IMR-90 (cell line): ENCODE measurements around the gene HJURP. TPM values are rescaled to one million over a fixed set of nuclear protein-coding genes. Genes with fewer than 3 reads are reported as not detected.
A peak's percentile ranks its signal among the peaks of the same experiment; 100 is the strongest.

Source experiments
- ATAC-seq: fragments of 200-7000 bp; cut with Tn5 transposase; 2 replicates; pipeline ENCODE4 v1.9.1; 2020; ENCODE audit warnings: low read depth, mild to moderate bottlenecking, moderate library complexity
- BruUV-seq: library from RNA; stranded (reverse); fragments of 400-500 nt; replicated peaks from 2 replicates; lab custom pipeline; 2021; lab: Mats Ljungman, UMichigan
- CTCF ChIA-PET: fragments of 300-600 bp; formaldehyde crosslinking; extraction: SDS; loops from one replicate; lab custom pipeline; 2021; ENCODE audit warnings: antibody characterized with exemption; lab: Yijun Ruan, JAX
- POLR2A ChIA-PET: fragments of 300-600 bp; sonication (Branson Sonifier 250); formaldehyde crosslinking; loops from one replicate; lab custom pipeline; 2022; ENCODE audit warnings: antibody characterized with exemption; ENCODE audit not compliant: unreplicated experiment; lab: Charles Lee
- DNase-seq: peaks from one replicate; pipeline ENCODE4 v3.0.0; 2013
- H2AFZ ChIP-seq: replicated peaks from 2 replicates; pipeline ENCODE3; 2013; ENCODE audit warnings: low read length, mild to moderate bottlenecking; ENCODE audit not compliant: poor library complexity
- H2AK5ac ChIP-seq: 2 replicates; pipeline ENCODE4 v1.6.1; 2013; ENCODE audit warnings: low read depth, low read length, inconsistent platforms
- H2AK9ac ChIP-seq: replicated peaks from 2 replicates; pipeline ENCODE3; 2013; ENCODE audit warnings: mild to moderate bottlenecking, low read depth, low read length, moderate library complexity; ENCODE audit not compliant: poor library complexity
- H2BK120ac ChIP-seq: 2 replicates; pipeline ENCODE4 v1.6.1; 2013; ENCODE audit warnings: low read depth, low read length, inconsistent platforms
- H2BK15ac ChIP-seq: 3 replicates; pipeline ENCODE4 v1.6.1; 2013; ENCODE audit warnings: low read depth, low read length, inconsistent platforms
- H2BK20ac ChIP-seq: 2 replicates; pipeline ENCODE4 v1.6.1; 2013; ENCODE audit warnings: low read depth, mild to moderate bottlenecking, inconsistent platforms, low read length, moderate library complexity
- H2BK5ac ChIP-seq: 2 replicates; pipeline ENCODE4 v1.6.1; 2013; ENCODE audit warnings: mild to moderate bottlenecking, low read depth, low read length, inconsistent platforms; ENCODE audit not compliant: poor library complexity, severe bottlenecking
- H3K14ac ChIP-seq: replicated peaks from 2 replicates; pipeline ENCODE4 v1.6.1; 2013; ENCODE audit warnings: low read depth, low read length, inconsistent platforms
- H3K18ac ChIP-seq: 2 replicates; pipeline ENCODE4 v1.6.1; 2013; ENCODE audit warnings: low read depth, low read length, control low read depth
- H3K23ac ChIP-seq: 2 replicates; pipeline ENCODE4 v1.6.1; 2013; ENCODE audit warnings: low read depth, low read length, inconsistent platforms
- H3K27ac ChIP-seq: 2 replicates; pipeline ENCODE4 v1.5.1; 2013; ENCODE audit warnings: mild to moderate bottlenecking, control low read depth, low read length; ENCODE audit not compliant: insufficient read depth
- H3K27me3 ChIP-seq: 2 replicates; pipeline ENCODE4 v1.6.1; 2013; ENCODE audit warnings: low read length; ENCODE audit not compliant: control insufficient read depth, insufficient read depth
- H3K36me3 ChIP-seq: 2 replicates; pipeline ENCODE4 v1.6.1; 2013; ENCODE audit warnings: low read length, mixed read lengths; ENCODE audit not compliant: control insufficient read depth, insufficient read depth
- H3K4ac ChIP-seq: 2 replicates; pipeline ENCODE4 v1.6.1; 2013; ENCODE audit warnings: low read depth, low read length, inconsistent platforms
- H3K4me1 ChIP-seq: 2 replicates; pipeline ENCODE4 v1.6.1; 2013; ENCODE audit warnings: low read length, mixed read lengths; ENCODE audit not compliant: control insufficient read depth, insufficient read depth
- H3K4me2 ChIP-seq: 2 replicates; pipeline ENCODE4 v1.6.1; 2013; ENCODE audit warnings: low read depth, mild to moderate bottlenecking, control low read depth, low read length, moderate library complexity
- H3K4me3 ChIP-seq: 2 replicates; pipeline ENCODE4 v1.5.1; 2013; ENCODE audit warnings: low read depth, mild to moderate bottlenecking, control low read depth, low read length, moderate library complexity; ENCODE audit not compliant: insufficient read depth
- H3K56ac ChIP-seq: 2 replicates; pipeline ENCODE4 v1.6.1; 2013; ENCODE audit warnings: low read length, inconsistent platforms; ENCODE audit not compliant: insufficient read depth; ENCODE audit errors: extremely low read depth
- H3K79me1 ChIP-seq, 2 experiments: 2 replicates each; pipeline ENCODE4 v1.6.1; 2013; ENCODE audit warnings: low read length in 2 of 2, inconsistent platforms in 1 of 2, low read depth in 1 of 2
- H3K9ac ChIP-seq: 2 replicates; pipeline ENCODE4 v1.6.1; 2013; ENCODE audit warnings: low read depth, low read length, control low read depth
- H3K9me1 ChIP-seq: 2 replicates; pipeline ENCODE4 v1.6.1; 2013; ENCODE audit warnings: low read length, inconsistent platforms; ENCODE audit not compliant: insufficient read depth
- H3K9me3 ChIP-seq: 2 replicates; pipeline ENCODE4 v1.6.1; 2013; ENCODE audit warnings: low read length; ENCODE audit not compliant: control insufficient read depth, insufficient read depth
- H4K20me1 ChIP-seq: 2 replicates; pipeline ENCODE4 v1.6.1; 2013; ENCODE audit warnings: low read length, inconsistent platforms; ENCODE audit not compliant: insufficient read depth
- H4K5ac ChIP-seq: 2 replicates; pipeline ENCODE4 v1.6.1; 2013; ENCODE audit warnings: mild to moderate bottlenecking, low read depth, low read length, control low read depth
- H4K8ac ChIP-seq, 2 experiments: 2 replicates each; pipeline ENCODE4 v1.6.1; 2013; ENCODE audit warnings: low read depth in 2 of 2, low read length in 2 of 2, control low read depth in 1 of 2, inconsistent platforms in 1 of 2
- H4K91ac ChIP-seq: 2 replicates; pipeline ENCODE4 v1.6.1; 2013; ENCODE audit warnings: low read depth, low read length, inconsistent platforms; ENCODE audit not compliant: insufficient read depth
- BHLHE40 ChIP-seq: fragments of 150-350 bp; IDR thresholded peaks from 2 replicates; pipeline ENCODE4 v1.6.1; 2016; ENCODE audit warnings: mild to moderate bottlenecking, low read depth, low read length
- MAFK ChIP-seq: IDR thresholded peaks from 2 replicates; pipeline ENCODE4 v1.6.1; 2012; ENCODE audit warnings: low read depth, low read length, improper control_type of control experiment
- MAZ ChIP-seq: IDR thresholded peaks from 2 replicates; pipeline ENCODE4 v1.6.1; 2012; ENCODE audit warnings: low read depth, mild to moderate bottlenecking, low read length, improper control_type of control experiment, moderate library complexity, borderline replicate concordance
- NFE2L2 ChIP-seq: fragments of 150-350 bp; IDR thresholded peaks from 2 replicates; pipeline ENCODE4 v1.6.1; 2016; ENCODE audit warnings: low read depth, mild to moderate bottlenecking, low read length
- POLR2A ChIP-seq: IDR thresholded peaks from 2 replicates; pipeline ENCODE4 v1.6.1; 2012; ENCODE audit warnings: mild to moderate bottlenecking, low read depth, low read length
- RCOR1 ChIP-seq: IDR thresholded peaks from 2 replicates; pipeline ENCODE4 v1.6.1; 2012; ENCODE audit warnings: mild to moderate bottlenecking, low read length, improper control_type of control experiment; ENCODE audit not compliant: insufficient replicate concordance
- WGBS, 2 experiments: methylation state at CpG; one replicate each; pipeline versions ENCODE4 v1.1.5 to v1.1.7; 2013; ENCODE audit warnings: missing lambda C conversion rate in 2 of 2; ENCODE audit not compliant: insufficient read length in 1 of 2; ENCODE audit errors: extremely low coverage in 2 of 2; 5-methylcytosine and 5-hydroxymethylcytosine counted together
- dilution Hi-C: fragments of 300-500 bp; cut with HindIII; formaldehyde crosslinking; loops from one replicate; pipeline ENCODE4 v1.14.3; 2018; ENCODE audit warnings: low sequenced_read_pairs; ENCODE audit not compliant: unreplicated experiment
- in situ Hi-C: fragments of 300-500 bp; cut with MboI; formaldehyde crosslinking; loops from 3 replicates; pipeline ENCODE4 v1.14.3; 2019; ENCODE audit warnings: low sequenced_read_pairs, inconsistent platforms, mixed read lengths
- intact Hi-C: fragments of 100-400 bp; cut with micrococcal nuclease; formaldehyde crosslinking; loops from 2 replicates; pipeline ENCODE4 v1.10.0; 2022
- polyA plus RNA-seq, 3 experiments: library from polyadenylated mRNA; depleted of rRNA; stranded (reverse); fragments of >200 nt; gene quantifications; 2 replicates each; pipeline ENCODE4 v1.2.3, GENCODE V29; 2012; ENCODE audit warnings: low replicate concordance in 1 of 3
- total RNA-seq: library from RNA; depleted of rRNA; stranded (reverse); fragments of >200 nt; gene quantifications from 2 replicates; pipeline ENCODE4 v1.2.3, GENCODE V29; 2012
- TF ChIP-seq, protein P1 (sequence below): conservative IDR thresholded peaks from 2 replicates; pipeline ENCODE4 v1.5.1; 2012; ENCODE audit warnings: mild to moderate bottlenecking, low read depth, low read length, improper control_type of control experiment

HJURP gene
- total and polyA plus RNA-seq, 2 of the 4 experiments (the other 2 are of a cell fraction) = 22.6 to 26.5 TPM

DNA sequence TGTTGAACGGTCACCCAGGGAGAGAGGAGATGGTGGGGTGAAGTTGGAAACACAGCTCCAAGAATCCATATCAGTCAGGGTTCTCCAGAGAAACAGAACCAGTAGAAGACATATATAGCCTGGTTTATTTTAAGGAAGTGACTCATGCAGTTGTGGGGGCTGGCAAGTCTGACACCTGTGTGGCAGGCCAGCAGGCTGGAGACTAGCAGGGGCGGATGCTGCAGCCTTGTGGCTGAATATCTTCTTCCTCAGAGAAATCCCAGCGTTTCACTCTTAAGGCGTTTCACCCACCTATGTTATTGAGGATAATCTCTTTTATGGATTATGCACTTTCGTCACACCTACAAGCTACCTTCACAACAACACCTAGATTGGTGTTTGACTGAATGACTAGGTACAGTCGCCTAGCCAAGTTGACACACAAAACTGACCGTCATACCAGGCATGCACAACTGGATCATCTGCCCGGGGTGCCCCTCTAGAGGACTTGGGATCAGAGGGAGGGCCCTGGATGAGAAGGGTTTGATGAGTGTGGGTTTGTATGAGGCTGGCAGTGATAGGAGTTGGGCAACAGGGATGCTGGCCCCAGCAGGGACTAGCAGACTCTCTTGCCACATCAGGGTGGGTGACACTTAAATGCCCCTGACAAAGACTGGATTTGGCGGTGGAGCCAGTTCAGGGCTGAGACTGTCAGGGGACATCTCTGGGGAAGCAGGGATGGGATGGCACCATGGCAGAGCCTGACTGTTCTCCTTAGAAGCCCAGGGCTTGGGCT, 52.8 kb downstream of the HJURP start:
- BruUV-seq = no TSS peak
- Histone ChIP-seq H3K9ac (no peak overlapping the region), H2AK9ac (no peak overlapping the region), H3K9me3 (no peaks in the 10 kb centered on the region; the same call in 1 of the 2 replicates), H2AK5ac (no peak overlapping the region), H3K4ac (no peak overlapping the region), H4K91ac (no peak overlapping the region), H3K23ac (no peak overlapping the region), H4K8ac (no peak overlapping the region), H3K79me1 (no peaks in the 10 kb centered on the region), H2AFZ (peak overlapping the region; percentile 27), H2BK5ac (no peak overlapping the region), H3K4me1 (no peaks in the 10 kb centered on the region), H3K27me3 (peaks cover 19% of the 10 kb centered on the region), H4K5ac (no peak overlapping the region), H3K9me1 (no peaks in the 10 kb centered on the region), H2BK120ac (no peak overlapping the region), H3K36me3 (no peaks in the 10 kb centered on the region), H3K18ac (no peak overlapping the region), H3K56ac (no peak overlapping the region), H3K27ac (no peak overlapping the region), H2BK15ac (no peak overlapping the region), H2BK20ac (no peak overlapping the region), H4K20me1 (no peaks in the 10 kb centered on the region), H3K4me2 (no peak overlapping the region), H3K14ac (no peak overlapping the region), H3K4me3 (no peak overlapping the region)
- no peak for TF ChIP-seq MAZ
- TF ChIP-seq NFE2L2 = no peak
- TF ChIP-seq POLR2A = no peak
- no peak for TF ChIP-seq BHLHE40
- TF ChIP-seq, protein P1, sequence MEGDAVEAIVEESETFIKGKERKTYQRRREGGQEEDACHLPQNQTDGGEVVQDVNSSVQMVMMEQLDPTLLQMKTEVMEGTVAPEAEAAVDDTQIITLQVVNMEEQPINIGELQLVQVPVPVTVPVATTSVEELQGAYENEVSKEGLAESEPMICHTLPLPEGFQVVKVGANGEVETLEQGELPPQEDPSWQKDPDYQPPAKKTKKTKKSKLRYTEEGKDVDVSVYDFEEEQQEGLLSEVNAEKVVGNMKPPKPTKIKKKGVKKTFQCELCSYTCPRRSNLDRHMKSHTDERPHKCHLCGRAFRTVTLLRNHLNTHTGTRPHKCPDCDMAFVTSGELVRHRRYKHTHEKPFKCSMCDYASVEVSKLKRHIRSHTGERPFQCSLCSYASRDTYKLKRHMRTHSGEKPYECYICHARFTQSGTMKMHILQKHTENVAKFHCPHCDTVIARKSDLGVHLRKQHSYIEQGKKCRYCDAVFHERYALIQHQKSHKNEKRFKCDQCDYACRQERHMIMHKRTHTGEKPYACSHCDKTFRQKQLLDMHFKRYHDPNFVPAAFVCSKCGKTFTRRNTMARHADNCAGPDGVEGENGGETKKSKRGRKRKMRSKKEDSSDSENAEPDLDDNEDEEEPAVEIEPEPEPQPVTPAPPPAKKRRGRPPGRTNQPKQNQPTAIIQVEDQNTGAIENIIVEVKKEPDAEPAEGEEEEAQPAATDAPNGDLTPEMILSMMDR = 0 out of 2 replicates have a peak, but pooled peaks have one; percentile 11
- TF ChIP-seq MAFK = no peak
- no peak for TF ChIP-seq RCOR1
- ATAC-seq = peak; percentile 49; the same call in 1 of the 2 replicates
- 90% methylated on average over 2 of the region's 9 CpGs; no CpG with 5 or more reads in 1 of the 2 experiments for WGBS, 2 experiments
- CTCF ChIA-PET = no interaction called here
- dilution Hi-C loops (no loop called here), in situ Hi-C loops (no loop called here), intact Hi-C loops (no loop called here)
- POLR2A ChIA-PET = no interaction called here
- peak; percentile 55 for DNase-seq
